Hematopoietic multipotent progenitor cell treated with erythropoietin and hydrocortisone succinate and interleukin-3 and kit ligand, for 17 days (in vitro differentiated cells): Measurements from ENCODE around the gene CFAP161.
"Not testable (repeated sequence)": the region's sequence is repeated elsewhere in the genome, so short reads cannot be mapped to it uniquely, and the experiment has no call there.

ENCODE experiments used
- DNase-seq: peaks from one replicate; pipeline ENCODE4 v3.0.0-alpha.2; 2015; ENCODE audit warnings: low spot score

CFAP161 gene

DNA sequence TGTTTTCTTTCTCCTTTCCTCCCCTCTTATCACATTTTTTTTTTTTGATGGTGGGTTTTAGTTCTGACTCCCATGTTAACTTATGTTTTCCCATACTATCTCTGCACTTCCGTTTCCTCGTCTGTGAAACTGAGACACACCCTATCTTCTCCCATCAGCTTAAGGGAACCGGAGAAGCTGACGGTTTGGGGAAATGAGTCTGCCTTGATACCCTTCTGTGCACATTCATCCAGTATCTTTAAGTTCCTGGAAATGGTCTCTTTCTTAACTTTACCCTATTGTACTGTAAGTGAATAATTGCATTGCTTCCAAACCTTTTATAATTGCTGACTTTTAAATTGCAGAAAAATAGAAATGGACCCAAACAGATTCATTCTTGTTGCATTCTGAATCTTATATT lies 26.2 kb upstream of the CFAP161 start:
- DNase-seq, result no peak

DNA sequence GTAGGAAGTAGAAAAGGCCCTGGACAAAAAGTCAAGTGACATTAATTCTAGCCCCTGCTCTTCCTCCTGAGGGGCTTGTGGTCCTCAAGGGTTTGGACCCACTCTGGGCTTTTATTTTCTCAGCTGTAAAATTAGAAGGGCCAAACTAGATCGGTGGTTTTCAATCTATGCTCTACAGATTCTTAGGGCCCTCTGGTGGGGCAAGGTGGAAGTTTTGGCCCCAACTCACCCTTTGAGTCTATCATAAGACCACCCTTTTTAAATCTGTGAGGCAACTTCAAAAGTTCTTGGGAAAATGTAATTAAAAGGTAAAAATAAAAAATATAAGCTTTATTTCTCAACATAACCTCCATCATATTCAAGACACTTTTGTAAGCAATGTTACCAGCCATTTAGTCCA lies 25.6 kb upstream of the CFAP161 start:
- DNase-seq, result no peak

DNA sequence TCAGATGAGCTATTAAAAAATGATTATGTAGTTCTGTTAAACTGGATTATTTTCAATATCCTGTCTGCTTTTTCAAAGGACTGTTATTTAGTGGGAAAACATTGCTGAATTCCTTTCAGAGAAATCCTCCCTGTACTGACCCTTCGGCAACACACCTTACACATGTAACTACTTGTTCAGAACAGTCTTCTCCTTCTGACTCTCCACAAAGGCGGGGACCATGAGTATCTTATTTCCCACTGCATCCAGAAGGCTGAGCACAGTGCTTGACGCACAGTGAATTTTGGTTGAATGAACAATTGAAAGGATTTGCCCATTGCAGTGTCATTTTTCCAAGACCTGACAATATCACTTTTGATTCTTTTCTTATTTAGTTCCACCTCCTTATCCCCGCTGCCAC lies 23.1 kb upstream of the CFAP161 start:
- DNase-seq, result no peak

DNA sequence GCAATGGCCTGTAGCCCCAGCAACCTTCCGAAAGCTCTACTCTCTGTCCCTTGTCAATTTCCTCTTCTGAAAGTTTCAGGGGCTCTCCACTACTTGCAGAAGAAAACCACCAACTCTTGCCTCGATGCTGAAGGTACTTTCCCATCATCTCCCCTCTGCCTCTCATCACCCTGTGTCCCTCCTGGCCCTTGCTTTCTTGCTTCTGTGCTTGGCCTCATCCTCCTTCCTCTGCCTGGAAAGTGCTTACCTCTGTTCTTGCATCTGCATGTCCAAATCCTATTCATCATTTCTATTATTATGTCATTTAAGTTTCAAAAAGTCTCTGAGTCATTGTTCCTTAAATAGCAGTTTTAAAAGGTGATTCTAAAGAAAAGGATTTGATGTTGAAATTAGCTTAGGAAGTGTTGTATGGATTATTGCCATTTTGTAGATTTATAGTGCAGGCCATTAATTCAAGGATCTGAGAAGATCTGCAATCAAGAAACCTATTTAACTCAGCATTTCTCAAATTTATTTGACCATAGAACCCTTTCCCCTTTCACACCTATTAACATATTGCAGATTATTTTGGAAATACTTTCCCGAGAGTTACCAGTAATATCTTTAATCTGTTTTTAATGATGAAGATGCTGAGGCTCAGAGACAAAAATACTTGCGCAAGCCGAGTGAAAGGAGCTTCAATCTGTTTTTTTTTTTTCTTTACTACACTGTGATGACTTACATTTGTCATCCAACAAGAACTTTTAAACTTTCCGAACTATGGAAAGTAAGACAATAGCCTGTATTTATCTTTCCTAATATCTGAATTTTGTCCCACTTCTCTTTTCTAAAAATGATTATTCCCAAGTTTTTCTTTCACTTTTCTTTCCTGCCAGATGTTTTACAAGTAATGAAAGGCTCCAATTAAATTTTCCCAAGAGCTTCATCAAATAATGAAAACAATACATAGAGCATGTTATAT lies 22.3 kb upstream of the CFAP161 start:
- no peak for DNase-seq

DNA sequence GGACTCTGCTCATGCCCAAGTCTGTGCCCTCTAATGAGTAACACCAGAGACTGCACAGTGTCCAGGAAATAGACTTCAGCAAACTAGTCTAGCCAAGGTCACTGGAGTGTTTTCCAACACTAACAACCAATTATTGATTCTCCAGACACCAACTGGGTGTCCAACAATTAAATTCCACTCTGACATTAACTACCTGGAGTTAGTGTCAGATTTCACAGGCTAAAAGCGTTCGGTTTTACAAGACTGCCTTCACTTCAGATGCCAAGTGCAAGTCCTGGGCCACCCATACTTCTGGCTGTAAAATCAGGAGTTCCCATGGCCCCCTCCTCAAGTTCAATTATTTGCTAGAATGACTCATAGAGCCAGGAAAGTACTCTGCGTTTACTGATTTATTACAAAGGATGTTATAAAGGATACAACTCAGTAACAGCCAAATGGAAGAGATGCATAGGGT lies 20.8 kb upstream of the CFAP161 start:
- DNase-seq, result no peak

DNA sequence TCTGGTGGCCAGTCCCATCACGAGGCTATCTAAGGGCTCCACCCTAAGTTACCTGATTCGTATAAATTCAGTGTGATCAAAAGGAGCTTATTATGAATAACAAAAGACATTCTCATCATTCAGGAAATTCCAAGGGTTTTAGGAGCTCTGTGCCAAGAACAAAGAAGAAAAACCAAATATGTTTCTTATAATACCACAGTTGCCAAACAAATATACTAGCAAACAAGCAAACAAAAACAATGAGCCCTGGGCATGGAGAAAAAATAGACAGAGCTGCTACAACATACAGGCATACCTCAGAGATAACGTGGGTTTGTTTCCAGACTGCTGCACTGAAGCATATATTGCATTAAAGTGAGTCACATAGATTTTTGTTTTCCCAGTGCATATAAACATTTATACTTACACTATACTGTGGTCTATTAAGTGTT lies 20.2 kb upstream of the CFAP161 start:
- no peak for DNase-seq

DNA sequence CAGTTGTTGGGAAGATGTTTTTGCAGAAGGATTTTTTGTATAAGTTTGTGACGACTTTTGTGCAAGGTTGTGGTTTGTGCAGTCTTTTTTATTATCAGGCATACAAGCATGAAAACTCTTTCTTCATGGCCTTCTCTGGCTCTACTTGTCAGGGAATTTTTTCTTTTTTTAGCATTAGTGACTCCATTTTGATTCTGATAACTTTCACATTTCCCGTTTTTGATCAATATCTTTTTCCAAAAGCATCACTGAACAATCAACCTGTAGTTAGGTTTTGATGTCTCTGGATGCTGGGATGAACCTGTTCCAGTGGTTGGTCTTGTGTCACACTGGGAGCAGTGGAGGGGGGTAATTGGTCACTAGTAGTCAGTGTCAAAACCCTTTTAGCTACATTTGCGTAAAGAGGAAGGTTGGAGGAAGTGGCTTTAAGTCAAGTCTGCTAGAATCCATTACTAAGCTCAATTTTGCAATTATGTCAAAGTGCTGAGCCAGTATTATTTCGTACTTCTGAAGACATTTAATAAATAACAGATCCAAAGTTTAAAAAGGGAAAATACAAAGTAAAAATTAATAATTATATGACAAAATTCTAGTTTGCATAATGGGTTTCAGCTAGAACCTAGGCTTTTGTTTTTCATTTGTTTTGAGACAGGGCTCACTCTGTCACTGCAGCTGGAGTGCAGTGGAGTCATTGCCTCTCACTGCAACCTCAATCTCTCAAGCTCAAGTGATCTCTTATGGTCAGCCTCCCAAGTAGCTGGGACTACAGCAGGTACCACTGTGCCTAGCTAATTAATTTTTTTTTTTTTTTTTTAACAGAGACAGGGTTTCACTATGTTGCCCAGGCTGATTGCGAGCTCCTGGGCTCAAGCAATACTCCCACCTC lies 18.8 kb upstream of the CFAP161 start:
- no peak for DNase-seq

DNA sequence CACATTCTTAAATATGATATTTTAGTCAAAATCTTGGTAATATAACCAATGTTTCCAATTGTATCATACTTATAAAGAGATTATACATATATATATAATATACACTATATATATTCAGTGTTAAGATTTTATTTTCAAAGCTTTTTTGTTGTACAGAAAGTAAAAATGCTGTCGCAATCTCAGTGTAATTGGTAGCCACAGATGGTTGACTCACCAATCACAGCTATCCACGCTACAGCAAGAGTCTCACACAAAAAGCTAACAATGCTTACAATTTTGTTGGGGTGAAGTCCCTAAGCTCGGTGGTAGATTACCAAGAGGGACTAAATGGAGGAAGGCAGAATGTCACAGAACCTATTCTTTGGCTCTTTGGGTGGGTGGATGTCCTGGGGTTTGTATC lies 16.9 kb upstream of the CFAP161 start:
- DNase-seq, result no peak

DNA sequence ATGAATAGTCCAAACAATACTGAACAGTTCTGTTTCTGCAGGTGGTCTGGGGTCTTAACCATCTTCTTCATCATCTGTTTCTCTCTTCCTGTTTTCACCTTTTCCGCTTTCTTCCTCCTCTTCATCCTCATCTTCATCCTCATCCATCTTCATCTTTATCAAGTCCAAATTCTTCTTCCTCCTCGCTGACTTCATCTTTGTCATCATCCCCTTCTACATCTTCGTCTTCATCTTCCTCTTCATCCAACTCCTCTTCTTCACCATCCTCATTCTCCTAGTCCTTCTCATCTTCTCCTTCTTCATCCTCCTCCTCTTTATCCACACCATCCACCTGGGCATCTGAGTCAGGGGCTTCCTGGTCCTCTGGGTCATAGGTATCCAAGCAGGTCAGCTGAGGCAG lies 16.5 kb upstream of the CFAP161 start:
- DNase-seq, result no peak

DNA sequence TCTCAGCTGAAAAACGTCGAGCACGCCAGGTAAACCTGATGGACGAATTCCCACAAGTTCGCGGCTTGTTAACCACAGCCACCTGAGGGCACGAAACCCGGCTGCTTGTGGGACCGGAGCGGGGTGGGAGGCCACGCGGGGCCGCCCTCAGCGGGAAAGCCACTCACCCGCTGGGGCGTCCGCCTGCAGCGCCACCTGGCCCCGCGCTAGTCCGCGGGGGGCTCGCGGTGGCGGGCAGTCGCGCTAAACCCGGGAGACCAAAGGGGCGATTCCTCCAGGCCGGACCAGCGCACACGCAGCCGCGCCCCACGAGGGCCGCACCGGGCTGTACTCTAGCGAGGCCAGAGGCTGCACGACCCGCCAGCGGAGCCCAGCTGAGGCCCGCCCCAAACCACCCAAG lies 15.7 kb upstream of the CFAP161 start:
- DNase-seq, result no peak

DNA sequence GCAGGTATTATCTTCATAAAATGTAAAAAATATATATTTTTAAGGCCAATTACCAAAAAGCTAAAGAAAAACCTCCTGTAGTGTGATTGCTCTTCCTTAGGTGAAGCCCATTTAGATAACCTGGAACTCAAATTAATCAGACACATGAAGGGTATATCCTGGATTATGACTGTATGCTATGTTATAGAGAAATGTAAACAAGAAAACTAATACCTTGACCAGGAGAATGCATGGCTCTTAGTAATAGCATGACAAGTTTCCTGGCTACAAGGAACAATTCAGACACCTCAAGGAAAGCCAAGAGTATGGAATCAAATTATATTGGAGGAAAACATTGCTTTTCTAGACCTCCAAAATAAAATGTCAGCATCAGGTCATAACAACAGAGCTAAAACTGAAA lies 14.0 kb upstream of the CFAP161 start:
- no peak for DNase-seq

DNA sequence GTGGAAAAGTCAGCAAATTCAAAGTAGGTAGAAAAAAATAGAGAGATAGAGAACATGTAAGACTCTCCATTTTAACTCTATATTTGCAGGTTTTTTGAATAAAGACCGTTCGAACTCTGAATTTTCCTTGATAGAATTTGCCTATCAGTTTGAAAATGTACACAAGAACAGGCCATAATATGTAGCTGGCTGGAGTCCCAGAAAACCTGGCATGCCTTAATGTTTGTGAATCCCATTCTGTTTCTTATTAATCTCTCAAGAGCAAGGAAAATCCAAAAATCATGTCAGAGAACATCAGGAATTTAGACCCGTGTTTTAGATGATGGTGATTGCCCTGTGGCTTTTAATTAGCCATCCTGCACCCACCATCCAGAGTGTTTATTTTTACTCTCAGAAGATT lies 7.2 kb upstream of the CFAP161 start:
- DNase-seq, result no peak

DNA sequence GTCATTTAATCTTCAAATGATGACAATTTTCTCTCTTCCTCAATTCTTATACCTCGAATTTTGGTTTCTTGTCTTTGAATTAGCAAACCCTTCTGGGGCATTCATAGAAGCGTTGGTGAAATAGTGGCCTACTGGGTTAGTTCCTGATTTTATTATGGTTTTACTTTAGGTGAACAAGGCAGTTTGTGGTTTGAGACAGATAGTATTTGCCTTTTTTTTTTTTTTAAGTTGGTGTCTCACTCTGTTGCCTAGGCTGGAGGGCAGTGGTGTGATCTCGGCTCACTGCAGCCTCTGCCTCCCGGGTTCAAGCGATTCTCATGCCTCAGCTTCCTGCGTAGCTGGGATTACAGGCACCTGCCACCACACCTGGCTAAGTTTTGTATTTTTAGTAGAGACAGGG lies 7.4 kb downstream of the CFAP161 start:
- DNase-seq, result not testable (repeated sequence)

DNA sequence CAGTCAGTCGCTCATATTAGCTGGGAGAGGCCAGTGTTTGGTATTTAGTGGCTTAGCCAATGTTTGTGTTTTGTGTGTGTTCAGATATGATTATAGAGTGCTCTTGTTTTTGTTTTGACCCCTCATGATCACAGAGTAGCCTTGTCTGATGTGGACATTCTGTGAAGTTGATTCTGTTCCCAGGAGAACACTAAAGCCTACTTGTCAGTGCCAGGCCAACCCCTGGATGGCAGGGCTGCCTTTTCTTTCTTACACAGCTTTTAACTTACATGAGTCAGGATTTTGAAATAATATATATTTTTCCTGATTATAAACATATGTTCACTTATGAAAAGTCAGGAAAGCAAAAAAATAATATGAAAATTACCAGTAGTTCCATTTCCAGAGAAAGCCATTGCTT lies 11.9 kb downstream of the CFAP161 start:
- DNase-seq, result no peak

DNA sequence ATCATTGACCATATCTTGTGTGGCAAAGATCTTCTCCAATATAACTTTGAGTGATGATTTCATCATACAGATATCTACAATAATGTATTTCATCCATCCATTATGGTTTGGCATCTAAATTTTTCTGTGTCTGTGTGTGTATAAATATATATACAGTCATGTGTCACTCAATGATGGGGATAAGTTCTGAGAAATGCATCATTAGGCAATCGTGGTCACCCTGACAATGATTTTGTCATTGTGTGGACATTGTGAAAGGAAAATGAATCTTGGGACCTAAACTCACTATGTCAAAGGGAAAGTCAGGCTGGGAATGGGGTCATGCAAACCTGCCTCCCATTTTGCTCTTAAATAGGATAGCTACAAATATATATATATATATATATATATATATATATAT lies 12.4 kb downstream of the CFAP161 start:
- no peak for DNase-seq

DNA sequence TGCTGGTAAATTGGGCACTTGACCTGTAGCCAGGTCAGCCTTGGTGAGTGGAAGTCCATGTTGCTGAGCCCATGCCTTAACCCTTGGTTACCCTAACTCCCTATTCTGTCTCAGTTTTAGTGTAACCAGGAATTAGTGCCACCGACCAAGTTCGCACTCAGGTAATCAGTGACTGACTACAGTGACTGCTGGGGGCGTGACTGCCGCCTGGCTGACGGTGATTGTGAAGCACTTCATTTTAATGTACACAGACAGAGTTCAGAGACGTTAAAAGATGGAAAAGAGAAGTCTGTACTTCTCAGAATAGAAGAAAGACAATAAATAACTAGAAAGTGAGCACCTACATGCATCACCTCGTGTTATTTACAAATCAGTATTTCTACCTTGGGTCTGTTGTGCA lies 17.3 kb downstream of the CFAP161 start:
- no peak for DNase-seq

DNA sequence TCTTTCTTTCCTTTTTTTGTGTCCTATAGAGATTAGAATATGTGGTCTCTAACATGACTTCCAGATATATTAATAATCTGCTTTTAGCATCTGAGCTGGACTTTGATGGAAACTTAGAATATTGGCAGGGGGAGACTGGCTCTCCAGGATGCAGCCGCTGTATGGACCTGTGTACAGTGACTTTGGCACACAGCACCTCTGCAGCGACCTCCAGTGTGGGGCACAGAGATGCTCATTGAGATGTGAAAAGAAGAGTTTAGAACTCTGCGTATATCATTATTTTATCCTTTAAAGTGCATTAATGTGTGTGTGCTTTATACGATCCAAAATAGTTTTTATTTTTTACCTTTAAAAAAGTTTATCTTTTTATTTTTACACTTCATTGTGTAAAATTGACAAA lies 18.3 kb downstream of the CFAP161 start:
- DNase-seq, result no peak

DNA sequence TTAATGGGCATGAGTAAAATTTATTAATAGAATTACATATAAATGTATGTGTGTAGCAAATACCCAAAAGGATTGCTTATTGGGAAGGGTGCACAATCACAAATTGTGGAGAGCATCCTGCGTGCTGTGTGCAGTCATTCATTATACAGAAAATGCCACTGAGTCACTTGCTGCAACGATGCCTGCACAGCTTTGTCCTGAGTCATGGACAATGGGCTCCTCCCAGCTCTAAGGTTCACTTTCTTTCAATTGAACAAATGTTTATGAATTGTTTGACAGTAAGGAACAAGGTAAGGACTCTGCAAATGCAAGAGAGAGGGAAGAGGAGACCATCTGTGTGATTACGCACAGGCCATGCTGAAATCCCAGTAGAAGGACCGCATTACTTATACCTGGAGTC lies 18.7 kb downstream of the CFAP161 start:
- no peak for DNase-seq

DNA sequence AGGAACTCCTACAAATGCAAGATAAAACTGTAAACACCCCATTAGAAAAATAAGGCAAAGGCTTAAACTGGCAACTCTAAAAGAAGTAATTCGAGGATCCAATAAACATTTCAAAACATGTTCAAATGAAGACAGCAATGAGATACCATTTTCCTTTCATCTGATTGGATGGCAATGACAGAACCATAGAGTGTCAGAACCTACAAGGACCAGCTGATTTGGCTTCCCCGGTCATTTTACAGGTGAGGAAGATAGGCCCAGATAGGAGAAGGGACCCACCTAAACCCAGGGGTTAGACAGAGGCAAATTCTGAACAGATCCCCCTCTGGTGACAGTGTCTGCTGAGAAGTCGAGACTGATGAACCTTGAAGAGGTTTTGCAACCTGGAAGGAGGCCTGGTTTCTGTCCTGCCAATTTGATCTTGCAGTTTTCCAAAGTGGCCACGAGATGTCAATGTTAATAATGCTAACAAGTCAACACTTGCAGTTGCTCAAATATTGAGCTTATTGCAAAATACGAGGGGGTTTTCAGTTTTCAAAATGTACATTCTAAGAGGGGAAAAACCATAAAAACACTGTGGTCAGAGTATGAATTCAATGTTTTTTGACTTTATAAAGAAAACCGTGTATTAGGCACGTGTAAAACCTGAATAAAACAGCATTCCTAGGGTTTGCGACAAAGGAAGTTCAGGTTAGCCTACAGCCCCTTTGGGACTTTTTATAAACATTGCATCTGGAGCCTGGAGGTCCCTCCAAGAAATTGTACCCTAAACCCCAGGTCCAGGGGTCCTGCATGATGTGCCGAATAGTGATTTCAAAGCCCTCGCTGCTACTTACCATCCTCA lies 21.5 kb downstream of the CFAP161 start:
- DNase-seq, result peak; percentile 12

DNA sequence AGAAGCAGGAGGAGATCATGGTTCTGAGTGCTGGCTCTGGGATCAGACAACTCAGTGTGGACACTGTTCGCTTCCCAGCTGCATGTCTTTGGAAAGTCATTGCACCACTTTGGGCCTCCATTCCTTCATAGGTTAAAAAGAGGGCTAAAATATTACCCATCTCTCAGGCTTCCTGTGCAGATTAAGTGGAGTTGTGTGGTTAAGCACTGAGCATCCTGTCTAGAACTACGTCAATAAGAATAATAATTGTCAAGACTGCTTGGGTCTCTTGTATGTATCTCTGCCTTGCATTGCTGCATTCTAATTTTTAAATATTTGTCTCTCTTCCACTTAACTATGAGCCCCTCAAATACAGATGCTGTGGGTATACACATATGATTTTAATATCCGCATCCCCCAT lies 22.3 kb downstream of the CFAP161 start:
- DNase-seq, result no peak

DNA sequence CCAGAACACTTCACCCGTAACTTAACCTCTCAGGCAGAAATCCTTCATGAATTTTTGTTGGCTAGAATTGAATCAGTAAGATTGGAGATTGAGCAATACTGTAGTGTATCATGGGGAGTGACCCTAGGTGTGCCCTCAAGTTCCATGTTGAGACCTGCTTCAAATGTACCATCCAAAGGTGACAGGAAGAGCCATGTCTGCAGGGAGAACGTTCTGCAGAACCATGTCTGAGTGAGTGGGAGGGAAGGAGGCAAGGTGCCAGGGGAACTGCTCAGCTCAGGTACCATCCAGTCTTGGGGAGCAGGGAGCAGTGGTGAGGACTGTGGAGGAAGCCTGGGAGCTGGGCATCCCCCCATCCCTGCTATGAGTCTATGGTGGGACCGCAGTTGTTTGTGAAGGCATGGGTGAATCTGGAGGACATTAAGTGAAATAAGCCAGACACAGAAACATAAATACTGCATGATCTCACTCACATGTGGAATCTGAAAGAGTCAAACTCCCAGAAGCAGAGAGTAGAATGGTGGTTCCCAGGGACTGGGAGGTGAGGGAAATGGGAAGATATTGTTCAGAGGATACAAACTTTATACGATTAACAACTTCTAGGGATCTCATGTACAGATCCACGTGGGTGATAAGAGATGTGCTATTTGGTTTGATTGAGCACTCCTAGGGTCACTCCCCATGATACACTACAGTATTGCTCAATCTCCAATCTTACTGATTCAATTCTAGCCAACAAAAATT lies 23.3 kb downstream of the CFAP161 start:
- no peak for DNase-seq

DNA sequence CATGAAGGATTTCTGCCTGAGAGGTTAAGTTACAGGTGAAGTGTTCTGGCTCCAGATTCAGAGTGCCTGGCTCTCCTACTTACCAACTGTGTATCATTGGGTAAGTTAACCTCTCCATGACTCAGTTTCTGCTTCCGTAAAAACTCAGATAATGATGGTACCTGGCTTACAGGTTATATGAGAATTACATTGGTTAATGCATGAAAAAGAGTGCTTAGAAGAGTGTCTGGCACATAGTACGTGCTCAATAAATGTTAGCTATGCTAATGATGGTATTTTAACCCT lies 23.8 kb downstream of the CFAP161 start:
- DNase-seq, result no peak
